NCI-H2081 (cell line): ENCODE data around the gene FAM13A.
A peak's percentile ranks its signal among the peaks of the same experiment; 100 is the strongest.

Source experiments
- DNase-seq, 2 experiments: peaks; one replicate each; lab custom pipeline; 2025; lab: John Stamatoyannopoulos, UW

Gene FAM13A

DNA sequence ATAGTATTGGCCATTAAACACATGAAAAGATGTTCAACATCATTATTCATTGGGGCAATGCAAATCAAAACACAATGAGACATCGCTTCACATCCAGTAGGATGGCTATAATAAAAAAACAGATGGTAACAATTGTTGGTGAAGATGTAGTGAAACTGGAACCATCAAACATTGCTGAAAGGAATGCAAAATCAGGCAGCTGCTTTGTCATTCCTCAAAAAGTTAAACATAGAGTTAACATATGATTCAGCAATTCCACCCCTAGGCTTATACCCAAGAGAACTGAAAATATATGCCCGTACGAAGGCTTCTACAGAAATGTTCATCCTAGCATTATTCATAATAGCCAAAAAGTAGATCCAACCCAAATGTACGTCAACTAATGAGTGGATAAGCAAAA, 215.3 kb downstream of the FAM13A start:
- no peak for DNase-seq

DNA sequence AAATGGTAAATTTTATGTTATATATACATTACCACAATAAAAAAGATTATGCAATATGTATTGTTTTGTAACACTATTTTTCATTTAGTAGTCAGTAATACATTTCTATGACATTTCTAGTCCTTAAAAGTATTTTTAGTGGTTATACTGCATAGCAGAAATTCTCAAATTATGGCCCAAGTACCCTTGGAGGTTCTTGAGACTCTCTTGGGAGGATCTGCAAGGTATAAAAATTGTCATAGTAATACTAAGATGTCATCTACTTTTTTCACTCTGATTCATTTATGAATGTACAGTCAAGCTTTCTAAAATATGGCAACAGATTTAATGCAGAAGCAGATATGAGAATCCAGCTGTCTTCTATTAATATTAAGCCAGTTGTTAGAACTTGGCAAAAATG, 220.8 kb downstream of the FAM13A start:
- DNase-seq, result no peak

DNA sequence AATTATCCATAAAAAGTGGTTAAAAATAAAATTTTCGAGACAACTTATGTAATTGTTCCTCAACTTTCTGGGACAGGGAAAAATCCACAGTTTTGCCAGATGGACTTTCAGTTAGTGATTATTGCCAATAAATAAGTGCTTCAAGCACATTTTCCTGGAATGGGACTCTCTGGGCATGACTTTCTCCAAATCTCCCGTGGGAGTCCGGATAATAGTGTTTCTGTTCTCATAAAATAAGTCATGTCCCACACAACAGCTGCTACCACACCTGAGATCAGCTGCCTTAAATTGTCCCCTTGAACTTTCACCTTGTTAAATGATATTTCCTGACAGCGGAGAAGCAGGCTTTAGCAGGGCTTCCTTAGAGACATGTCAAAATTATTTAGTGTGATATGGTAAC, 226.0 kb downstream of the FAM13A start:
- no peak for DNase-seq

DNA sequence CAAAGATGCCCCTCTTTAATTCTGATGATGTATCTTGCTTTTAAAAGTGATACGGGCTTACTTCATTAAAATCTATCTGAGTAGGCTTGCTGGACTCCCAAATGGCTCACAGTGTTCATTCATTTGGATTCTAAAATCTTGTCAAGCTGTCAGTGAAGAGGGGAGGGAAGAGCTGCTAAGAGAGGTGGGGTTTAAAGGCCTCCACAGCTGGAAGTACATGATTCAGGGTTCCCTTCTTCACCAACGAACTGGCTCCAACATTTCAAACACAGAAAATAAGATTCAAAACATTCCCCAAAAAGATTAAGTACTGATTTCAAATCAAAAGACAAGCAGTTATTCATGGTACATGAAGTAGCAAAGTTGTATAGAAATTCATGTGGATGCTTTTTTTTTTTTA, 226.4 kb downstream of the FAM13A start:
- DNase-seq, result no peak

DNA sequence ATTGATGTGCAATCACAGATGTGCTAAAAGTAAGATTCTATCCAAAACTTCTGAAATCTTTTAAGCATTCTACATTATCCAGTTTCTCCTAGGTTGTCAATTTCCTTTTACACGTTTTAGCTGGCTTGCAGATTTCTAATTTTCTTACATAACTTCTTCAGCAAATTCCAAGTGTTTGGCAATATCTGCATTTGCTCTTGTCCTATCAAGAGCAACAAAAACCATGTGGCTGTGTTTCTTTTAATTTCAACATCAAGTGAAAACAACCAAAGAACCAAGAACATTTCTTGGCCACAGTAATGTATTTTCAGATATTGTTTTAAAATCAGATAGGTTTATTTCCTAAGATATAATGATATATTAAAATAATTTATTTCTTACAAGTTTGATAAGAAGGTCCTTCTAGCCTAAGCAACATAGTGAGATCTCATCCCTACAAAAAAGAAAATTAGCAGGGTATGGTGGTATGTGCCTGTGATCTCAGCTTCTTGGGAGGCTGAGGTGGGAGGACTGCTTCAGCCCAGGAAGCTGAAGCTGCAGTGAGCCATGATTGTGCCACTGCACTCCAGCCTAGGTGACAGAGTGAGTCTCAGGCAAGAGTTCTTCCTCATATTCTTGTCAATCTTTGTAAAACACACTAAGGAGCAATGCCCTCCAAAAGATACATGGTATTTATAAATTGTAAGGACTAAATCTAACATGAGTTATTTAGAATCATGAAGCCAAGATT, 228.0 kb downstream of the FAM13A start:
- no peak for DNase-seq

DNA sequence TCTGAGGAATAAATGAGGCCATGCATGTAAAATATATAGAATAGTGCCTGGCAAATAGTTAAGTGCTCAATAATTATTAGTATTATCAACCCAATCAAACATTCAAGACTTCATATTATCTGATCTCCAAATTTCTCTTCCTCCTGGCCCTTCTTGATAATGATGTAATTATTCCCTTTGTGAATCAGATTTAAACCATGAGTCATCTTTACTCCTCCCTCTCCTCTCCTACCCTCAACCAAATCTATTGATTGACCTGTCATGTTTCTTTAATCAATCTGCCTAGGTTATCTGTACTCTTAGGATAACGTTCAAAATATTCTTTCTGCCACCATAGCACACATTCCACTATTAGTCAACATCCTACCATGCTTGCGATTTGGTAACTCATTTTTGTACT, 229.5 kb downstream of the FAM13A start:
- DNase-seq, result no peak

DNA sequence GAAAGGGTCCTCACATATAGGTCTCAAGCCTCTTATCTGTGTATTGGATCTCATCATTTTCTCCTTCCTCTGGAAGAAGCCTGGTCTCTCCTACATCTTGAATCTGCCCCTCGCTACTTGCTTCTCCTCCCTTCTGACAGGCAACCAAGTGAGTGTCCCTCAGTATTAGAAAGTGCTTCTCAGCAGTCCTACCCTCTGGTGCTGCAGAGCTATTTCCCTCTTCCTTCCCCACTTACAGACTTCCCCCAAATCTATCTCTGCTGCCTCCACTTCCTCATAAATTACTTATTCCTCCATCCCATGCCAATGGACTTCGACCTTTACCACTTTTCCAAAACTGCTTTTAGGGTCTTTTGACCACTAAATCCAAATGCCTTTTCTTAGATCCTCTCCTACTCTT, 230.2 kb downstream of the FAM13A start:
- DNase-seq, result no peak

DNA sequence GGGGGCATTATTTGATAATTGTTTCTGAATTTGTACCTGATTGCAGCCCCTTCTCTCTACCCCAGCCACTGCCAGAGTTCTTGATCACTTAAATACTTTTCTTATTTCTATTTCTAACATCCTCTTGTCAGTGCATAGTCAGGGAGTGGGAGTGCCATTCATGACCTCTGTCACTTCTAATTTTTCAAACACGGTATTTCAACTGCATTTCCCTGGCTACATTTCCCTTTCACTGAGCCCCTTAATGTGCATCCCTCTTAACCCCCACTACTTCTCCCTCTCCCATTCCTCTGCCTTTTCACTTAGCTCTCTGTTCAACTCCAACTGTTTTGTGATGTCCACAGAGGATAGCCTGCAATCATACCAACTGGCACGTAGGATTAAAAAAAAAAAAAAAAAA, 231.1 kb downstream of the FAM13A start:
- no peak for DNase-seq

GRCh38 chr4:88823058-88823919, 233.7 kb downstream of the FAM13A start:
- peak; percentile 31 to 69 for DNase-seq

GRCh38 chr4:88822034-88822789, 234.8 kb downstream of the FAM13A start:
- no peak for DNase-seq

DNA sequence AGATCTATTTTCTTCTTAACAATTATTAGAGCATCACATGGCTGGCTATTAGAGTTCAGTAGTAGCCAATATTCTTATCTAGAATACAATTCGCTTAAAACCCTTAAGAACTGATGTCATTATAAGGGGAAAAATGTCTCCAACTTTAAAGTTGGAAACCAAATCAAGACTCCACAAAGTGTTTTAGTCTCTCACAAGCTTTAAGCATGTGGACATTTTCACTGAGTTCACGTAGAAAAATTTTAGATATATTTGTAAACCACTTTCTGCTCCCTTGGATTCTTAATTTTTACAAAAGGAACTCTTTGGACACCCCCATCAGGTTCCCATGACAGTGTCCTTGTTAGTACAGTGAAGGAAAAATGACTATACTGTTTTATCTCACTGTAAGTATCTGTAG, 235.5 kb downstream of the FAM13A start:
- DNase-seq, result no peak

DNA sequence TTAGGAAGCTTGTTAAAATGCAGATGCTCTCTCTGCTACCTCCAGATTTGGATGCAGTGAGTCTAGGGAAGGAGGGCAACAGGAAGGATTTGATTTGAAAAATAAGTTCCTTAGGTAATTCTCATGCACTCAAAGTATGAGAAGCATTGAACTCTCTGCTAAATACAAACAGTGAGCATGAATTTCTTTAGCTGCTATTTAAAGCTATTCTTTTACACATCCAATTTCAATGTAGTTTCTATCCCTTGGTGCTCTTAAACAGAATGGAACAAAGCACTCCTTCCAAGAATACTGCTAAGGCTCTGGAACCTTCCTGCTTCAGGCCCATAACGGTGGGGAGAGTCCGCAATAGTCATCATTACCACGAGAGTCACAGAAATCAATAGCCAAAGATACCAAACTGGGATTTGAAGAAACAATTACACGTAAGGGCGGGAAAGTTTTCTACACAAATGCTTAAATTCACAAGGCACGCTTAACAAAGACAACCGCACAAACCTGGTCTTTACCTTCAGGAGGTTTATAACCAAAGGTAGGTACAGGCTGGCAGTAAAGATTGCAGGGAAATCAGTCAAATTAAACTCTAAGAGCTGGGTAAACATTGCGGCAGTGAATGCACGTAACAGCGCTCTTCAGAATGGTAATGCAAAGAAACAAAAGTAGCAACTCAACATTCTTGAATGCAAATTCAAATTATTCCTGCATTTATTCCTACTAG, 236.1 kb downstream of the FAM13A start:
- DNase-seq, result peak in 1 of 2 experiments; percentile 39

DNA sequence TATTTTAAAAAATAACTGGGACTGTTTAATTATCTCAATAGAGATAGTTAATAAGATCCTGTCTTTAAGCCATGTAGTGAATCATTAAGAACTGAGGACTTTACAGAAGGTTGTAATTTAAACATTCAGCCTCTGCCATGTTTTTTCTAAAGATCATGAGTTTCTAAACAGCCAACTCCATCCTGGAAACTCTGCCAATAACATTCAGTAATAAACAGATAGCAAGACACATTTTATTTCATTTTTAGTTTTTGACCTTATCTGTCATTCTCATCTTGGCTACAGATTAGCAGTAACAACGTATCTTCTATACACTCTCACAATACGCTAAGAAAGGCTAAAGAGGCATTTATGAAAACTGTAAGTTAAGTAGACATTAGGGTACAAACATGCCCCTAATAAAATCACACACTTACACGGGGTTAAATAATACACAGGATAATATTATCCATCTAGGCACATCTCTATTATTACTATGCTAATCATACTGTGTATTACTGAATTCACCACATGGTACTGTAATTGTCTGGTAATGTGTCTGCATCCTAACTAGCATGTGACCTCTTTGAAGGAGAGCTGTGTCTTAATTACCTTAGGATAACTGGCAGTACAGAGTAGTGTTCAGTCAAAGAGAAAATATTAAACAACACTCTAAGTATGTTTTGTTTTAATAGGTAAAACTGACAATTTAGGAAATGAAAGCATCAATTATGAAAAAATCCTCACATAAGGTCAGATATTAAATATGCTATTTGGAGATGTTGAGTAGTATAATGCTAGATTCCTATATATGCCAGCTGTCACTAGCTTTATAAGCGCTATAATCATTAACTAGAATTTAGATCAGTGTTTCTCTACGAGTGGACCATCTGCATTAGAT, 236.9 kb downstream of the FAM13A start:
- DNase-seq, result peak in 1 of 2 experiments; percentile 51

- DNase-seq, result peak; percentile 67 to 80
Observed at GRCh38 chr4:88818631-88819470, 238.1 kb downstream of the FAM13A start.

- DNase-seq, result no peak
Observed at GRCh38 chr4:88817740-88818139, 239.2 kb downstream of the FAM13A start.

- DNase-seq, result no peak
Observed at GRCh38 chr4:88816360-88816759, 240.6 kb downstream of the FAM13A start.

GRCh38 chr4:88814043-88814617, 242.9 kb downstream of the FAM13A start:
- peak; percentile 19 to 57 for DNase-seq

GRCh38 chr4:88813013-88813412, 244.0 kb downstream of the FAM13A start:
- DNase-seq, result peak in 1 of 2 experiments; percentile 57

GRCh38 chr4:88812420-88812819, 244.6 kb downstream of the FAM13A start:
- no peak for DNase-seq

DNA sequence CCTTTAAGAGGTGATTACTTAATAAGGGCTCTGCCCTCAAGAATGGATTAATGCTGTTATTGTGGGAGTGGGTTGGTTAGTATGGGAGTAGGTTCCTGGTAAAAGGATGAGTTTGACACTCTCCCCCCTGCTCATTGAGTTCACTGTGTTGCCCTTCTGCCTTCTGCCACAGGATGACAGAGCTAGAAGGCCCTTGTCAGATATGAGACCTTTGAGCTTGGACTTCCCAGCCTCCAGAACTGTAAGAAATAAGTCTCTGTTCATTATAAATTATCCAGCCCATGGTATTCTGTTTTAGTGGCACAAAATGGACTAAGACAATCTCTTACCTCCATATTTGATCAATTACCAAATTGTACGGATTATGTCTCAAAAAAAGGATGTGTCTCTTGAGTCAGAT, 245.1 kb downstream of the FAM13A start:
- no peak for DNase-seq
